Tibial artery (tissue), 4 donors: ENCODE data around the gene TEX264.

Source experiments
- DNase-seq, 2 donors: peaks; one replicate each; pipeline ENCODE4 v3.0.0-alpha.2; 2019
- H3K27ac ChIP-seq, 2 donors: fragments of 200-600 bp; sonication (generic) in 1 of 2; 1 replicate in 1 of 2; 2 replicates in 1 of 2; pipeline ENCODE4 v1.5.1; 2018 to 2019; ENCODE audit warnings: mild to moderate bottlenecking in 1 of 2
- H3K27me3 ChIP-seq, 2 donors: fragments of 200-600 bp; sonication (generic) in 1 of 2; one replicate each; pipeline versions ENCODE4 v1.5.1 to v1.6.0; 2016 to 2019
- H3K36me3 ChIP-seq, 3 donors: fragments of 200-600 bp; sonication (generic) in 2 of 3; one replicate each; pipeline ENCODE4 v1.5.1; 2016 to 2019; ENCODE audit warnings: mild to moderate bottlenecking in 2 of 3
- H3K4me1 ChIP-seq, 4 donors: fragments of 200-600 bp; sonication (generic) in 2 of 4; 1 replicate in 3 of 4; 2 replicates in 1 of 4; pipeline ENCODE4 v1.5.1; 2016 to 2019
- H3K4me3 ChIP-seq, 2 donors: fragments of 200-600 bp; sonication (generic) in 1 of 2; 1 replicate in 1 of 2; 2 replicates in 1 of 2; pipeline ENCODE4 v1.5.1; 2018 to 2019; ENCODE audit warnings: mild to moderate bottlenecking in 2 of 2
- H3K9me3 ChIP-seq, 3 donors: fragments of 200-600 bp; sonication (generic) in 1 of 3; one replicate each; pipeline ENCODE4 v1.5.1; 2016 to 2019
- intact Hi-C: fragments of 100-400 bp; cut with DNase I; formaldehyde crosslinking; loops from one replicate; pipeline ENCODE4 v1.15.0; 2023; ENCODE audit warnings: low total_unique reads
- TF ChIP-seq, protein P1 (sequence below), 2 experiments: fragments of 200-600 bp in 1 of 2; fragments of 450-650 bp in 1 of 2; IDR thresholded peaks; one replicate each; pipeline ENCODE4 v1.5.1; 2017 to 2019; ENCODE audit warnings: antibody characterized with exemption in 2 of 2, mild to moderate bottlenecking in 1 of 2, moderate library complexity in 1 of 2

Gene TEX264

GRCh38 chr3:51683566-51683965 is 12.5 kb downstream of the TEX264 start:
- TF ChIP-seq, protein P1, sequence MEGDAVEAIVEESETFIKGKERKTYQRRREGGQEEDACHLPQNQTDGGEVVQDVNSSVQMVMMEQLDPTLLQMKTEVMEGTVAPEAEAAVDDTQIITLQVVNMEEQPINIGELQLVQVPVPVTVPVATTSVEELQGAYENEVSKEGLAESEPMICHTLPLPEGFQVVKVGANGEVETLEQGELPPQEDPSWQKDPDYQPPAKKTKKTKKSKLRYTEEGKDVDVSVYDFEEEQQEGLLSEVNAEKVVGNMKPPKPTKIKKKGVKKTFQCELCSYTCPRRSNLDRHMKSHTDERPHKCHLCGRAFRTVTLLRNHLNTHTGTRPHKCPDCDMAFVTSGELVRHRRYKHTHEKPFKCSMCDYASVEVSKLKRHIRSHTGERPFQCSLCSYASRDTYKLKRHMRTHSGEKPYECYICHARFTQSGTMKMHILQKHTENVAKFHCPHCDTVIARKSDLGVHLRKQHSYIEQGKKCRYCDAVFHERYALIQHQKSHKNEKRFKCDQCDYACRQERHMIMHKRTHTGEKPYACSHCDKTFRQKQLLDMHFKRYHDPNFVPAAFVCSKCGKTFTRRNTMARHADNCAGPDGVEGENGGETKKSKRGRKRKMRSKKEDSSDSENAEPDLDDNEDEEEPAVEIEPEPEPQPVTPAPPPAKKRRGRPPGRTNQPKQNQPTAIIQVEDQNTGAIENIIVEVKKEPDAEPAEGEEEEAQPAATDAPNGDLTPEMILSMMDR (IDR thresholded peaks at IDR 0.05): no peak
- Histone ChIP-seq H3K27ac (no peak overlapping the region), H3K27me3 (no peaks in the 10 kb centered on the region), H3K36me3 (peaks cover 17 to 83% (median 48%) of the 10 kb centered on the region in 3 donors), H3K9me3 (no peaks in the 10 kb centered on the region), H3K4me3 (no peak overlapping the region), H3K4me1 (peaks cover 0 to 36% (median 3%) of the 10 kb centered on the region in 4 donors)
- DNase-seq: no peak
- intact Hi-C loops: no loop called here

GRCh38 chr3:51684971-51685751 is 14.1 kb downstream of the TEX264 start:
- TF ChIP-seq, protein P1 (IDR thresholded peaks at IDR 0.05): no peak
- no peak for DNase-seq
- peaks cover 0 to 34% (median 3%) of the 10 kb centered on the region in 4 donors for H3K4me1 ChIP-seq
- H3K27ac ChIP-seq: no peak overlapping the region
- no peaks in the 10 kb centered on the region for H3K27me3 ChIP-seq
- intact Hi-C loops: no loop called here
- H3K36me3 ChIP-seq: peaks cover 17 to 76% (median 49%) of the 10 kb centered on the region in 3 donors
- no peaks in the 10 kb centered on the region for H3K9me3 ChIP-seq
- no peak overlapping the region for H3K4me3 ChIP-seq

GRCh38 chr3:51686056-51686455 is 15.0 kb downstream of the TEX264 start:
- Histone ChIP-seq H3K27ac (no peak overlapping the region), H3K27me3 (no peaks in the 10 kb centered on the region), H3K9me3 (no peaks in the 10 kb centered on the region), H3K4me1 (peaks cover 0 to 25% (median 1%) of the 10 kb centered on the region in 4 donors), H3K36me3 (peaks cover 17 to 75% (median 49%) of the 10 kb centered on the region in 3 donors), H3K4me3 (no peak overlapping the region)
- intact Hi-C loops: no loop called here
- DNase-seq: no peak
- TF ChIP-seq, protein P1 (IDR thresholded peaks at IDR 0.05): no peak

GRCh38 chr3:51686512-51687215 is 15.6 kb downstream of the TEX264 start:
- H3K4me1 ChIP-seq: peaks cover 0 to 19% (median 0%) of the 10 kb centered on the region in 4 donors
- TF ChIP-seq, protein P1 (IDR thresholded peaks at IDR 0.05): no peak
- H3K27me3 ChIP-seq: no peaks in the 10 kb centered on the region
- H3K27ac ChIP-seq: no peak overlapping the region
- DNase-seq: peak in 1 of 2 donors; percentile 38
- H3K4me3 ChIP-seq: no peak overlapping the region
- H3K36me3 ChIP-seq: peaks cover 17 to 80% (median 49%) of the 10 kb centered on the region in 3 donors
- no peaks in the 10 kb centered on the region for H3K9me3 ChIP-seq
- intact Hi-C loops: no loop called here

GRCh38 chr3:51687431-51688205 is 16.6 kb downstream of the TEX264 start:
- H3K27me3 ChIP-seq: no peaks in the 10 kb centered on the region
- H3K27ac ChIP-seq: no peak overlapping the region
- no peak overlapping the region for H3K4me3 ChIP-seq
- DNase-seq: no peak
- TF ChIP-seq, protein P1 (IDR thresholded peaks at IDR 0.05): no peak
- H3K9me3 ChIP-seq: no peaks in the 10 kb centered on the region
- peaks cover 17 to 87% (median 58%) of the 10 kb centered on the region in 3 donors for H3K36me3 ChIP-seq
- intact Hi-C loops: no loop called here
- peaks cover 0 to 18% (median 0%) of the 10 kb centered on the region in 4 donors for H3K4me1 ChIP-seq
